ENCODE measurements around the gene CALHM3. TPM values are rescaled to one million over a fixed set of nuclear protein-coding genes. Genes with fewer than 3 reads are reported as not detected.

CALHM3 gene
- total RNA-seq, 1 experiment from 2014 or later, result not detected

GRCh38 chr10:103445767-103446567 is 33.1 kb downstream of the CALHM3 start:
- H3K4me3 ChIP-seq (ENCODE audit: low read depth, low read length, poor library complexity, severe bottlenecking), result no peak overlapping the region
- BruUV-seq (replicated peaks), result TSS peak; percentile 87
- TF ChIP-seq EZH2 (IDR thresholded peaks at IDR 0.05; ENCODE audit: borderline replicate concordance, low read depth, low read length, poor library complexity, severe bottlenecking) (no peak), CTCF (conservative IDR thresholded peaks at IDR 0.05; ENCODE audit: low read depth, low read length) (no peak)
- H3K36me3 ChIP-seq (ENCODE audit: insufficient read depth, low read length, poor library complexity, severe bottlenecking), result peaks cover 65% of the 10 kb centered on the region
- ChIA-PET POLR2A (ENCODE audit: low non-redundant PET) (interaction anchor here (0.6 kb wide), 1 partner anchor 104 kb away, joined by 3 read pairs; no protein-coding TSS in a partner anchor), CTCF (no interaction called here)
- peaks cover 1% of the 10 kb centered on the region for H3K4me1 ChIP-seq (ENCODE audit: insufficient read depth, low read length, poor library complexity, severe bottlenecking)
- no peak for DNase-seq (ENCODE audit: low spot score)
- intact Hi-C loops (cut with micrococcal nuclease; ENCODE audit: unreplicated experiment), result no loop called here
- H3K27ac ChIP-seq (ENCODE audit: low read depth, low read length, poor library complexity, severe bottlenecking), result no peak overlapping the region
- no peaks in the 10 kb centered on the region for H3K9me3 ChIP-seq (ENCODE audit: low read depth, low read length, poor library complexity, severe bottlenecking)
- no peaks in the 10 kb centered on the region for H3K27me3 ChIP-seq (replicated peaks; ENCODE audit: insufficient read depth, low read depth, low read length, poor library complexity)

- no peak for TF ChIP-seq EZH2 (IDR thresholded peaks at IDR 0.05; ENCODE audit: borderline replicate concordance, low read depth, low read length, poor library complexity, severe bottlenecking)
- Histone ChIP-seq H3K4me3 (ENCODE audit: low read depth, low read length, poor library complexity, severe bottlenecking) (no peak overlapping the region), H3K4me1 (ENCODE audit: insufficient read depth, low read length, poor library complexity, severe bottlenecking) (no peaks in the 10 kb centered on the region), H3K36me3 (ENCODE audit: insufficient read depth, low read length, poor library complexity, severe bottlenecking) (peaks cover 71% of the 10 kb centered on the region), H3K9me3 (ENCODE audit: low read depth, low read length, poor library complexity, severe bottlenecking) (no peaks in the 10 kb centered on the region), H3K27me3 (replicated peaks; ENCODE audit: insufficient read depth, low read depth, low read length, poor library complexity) (no peaks in the 10 kb centered on the region), H3K27ac (ENCODE audit: low read depth, low read length, poor library complexity, severe bottlenecking) (no peak overlapping the region)
- intact Hi-C loops (cut with micrococcal nuclease; ENCODE audit: unreplicated experiment), result no loop called here
- POLR2A ChIA-PET (ENCODE audit: low non-redundant PET), result interaction anchor here (0.6 kb wide), 1 partner anchor 105 kb away, joined by 3 read pairs; no protein-coding TSS in a partner anchor
- BruUV-seq (replicated peaks), result no TSS peak
- DNase-seq (ENCODE audit: low spot score), result no peak
- CTCF ChIA-PET, result no interaction called here
Measured at GRCh38 chr10:103445366-103445765, 33.7 kb downstream of the CALHM3 start.

- H3K27ac ChIP-seq (ENCODE audit: low read depth, low read length, poor library complexity, severe bottlenecking), result no peak overlapping the region
- no peaks in the 10 kb centered on the region for H3K27me3 ChIP-seq (replicated peaks; ENCODE audit: insufficient read depth, low read depth, low read length, poor library complexity)
- TF ChIP-seq EZH2 (IDR thresholded peaks at IDR 0.05; ENCODE audit: borderline replicate concordance, low read depth, low read length, poor library complexity, severe bottlenecking) (no peak), CTCF (conservative IDR thresholded peaks at IDR 0.05; ENCODE audit: low read depth, low read length) (no peak)
- intact Hi-C loops (cut with micrococcal nuclease; ENCODE audit: unreplicated experiment), result no loop called here
- no TSS peak for BruUV-seq (replicated peaks)
- H3K9me3 ChIP-seq (ENCODE audit: low read depth, low read length, poor library complexity, severe bottlenecking), result no peaks in the 10 kb centered on the region
- no peak for DNase-seq (ENCODE audit: low spot score)
- POLR2A ChIA-PET (ENCODE audit: low non-redundant PET), result no interaction called here
- no peaks in the 10 kb centered on the region for H3K4me1 ChIP-seq (ENCODE audit: insufficient read depth, low read length, poor library complexity, severe bottlenecking)
- CTCF ChIA-PET, result no interaction called here
- H3K36me3 ChIP-seq (ENCODE audit: insufficient read depth, low read length, poor library complexity, severe bottlenecking), result peaks cover 78% of the 10 kb centered on the region
- no peak overlapping the region for H3K4me3 ChIP-seq (ENCODE audit: low read depth, low read length, poor library complexity, severe bottlenecking)
Measured at GRCh38 chr10:103444478-103444877, 34.6 kb downstream of the CALHM3 start.

All from A673 (cell line).